Common myeloid progenitor, CD34-positive (primary cell): ENCODE results near the gene TGM1.

Experiments used
- CTCF ChIA-PET: fragments of 350-600 bp; sonication (Branson Sonifier 250); formaldehyde crosslinking; loops from one replicate; lab custom pipeline; 2021; ENCODE audit warnings: antibody characterized with exemption; lab: Charles Lee
- POLR2A ChIA-PET: fragments of 350-600 bp; sonication (Branson Sonifier 250); formaldehyde crosslinking; loops from one replicate; lab custom pipeline; 2021; ENCODE audit warnings: antibody characterized with exemption; lab: Charles Lee
- DNase-seq, 3 donors: peaks; one replicate each; pipeline versions ENCODE4 v3.0.0 to v3.0.0-alpha.2; 2013
- H3K27ac ChIP-seq, 2 experiments: 1 replicate in 1 of 2; 2 replicates in 1 of 2; pipeline ENCODE4 v1.7.0; 2013; ENCODE audit warnings: inconsistent platforms in 2 of 2, low read length in 2 of 2, mild to moderate bottlenecking in 2 of 2, low read depth in 1 of 2, moderate library complexity in 1 of 2; ENCODE audit not compliant: severe bottlenecking in 2 of 2, insufficient read depth in 1 of 2, poor library complexity in 1 of 2
- H3K27me3 ChIP-seq, 5 experiments: replicated peaks in 2 of 5; 1 replicate in 3 of 5; 2 replicates in 2 of 5; pipeline versions ENCODE4 v1.6.1 to v1.7.0; 2013; ENCODE audit warnings: low read length in 4 of 5, mild to moderate bottlenecking in 2 of 5, moderate library complexity in 2 of 5, inconsistent platforms in 1 of 5; ENCODE audit not compliant: insufficient read depth in 5 of 5, control insufficient read depth in 4 of 5
- H3K36me3 ChIP-seq, 4 experiments: 1 replicate in 2 of 4; 2 replicates in 2 of 4; pipeline versions ENCODE4 v1.6.1 to v1.7.0; 2013; ENCODE audit warnings: low read length in 3 of 4, control low read depth in 1 of 4, mild to moderate bottlenecking in 1 of 4; ENCODE audit not compliant: control insufficient read depth in 4 of 4, insufficient read depth in 4 of 4
- H3K4me1 ChIP-seq, 4 experiments: 1 replicate in 3 of 4; 2 replicates in 1 of 4; pipeline versions ENCODE4 v1.6.1 to v1.7.1; 2013; ENCODE audit warnings: low read length in 3 of 4, mild to moderate bottlenecking in 3 of 4, control low read depth in 1 of 4, inconsistent platforms in 1 of 4, moderate library complexity in 1 of 4; ENCODE audit not compliant: control insufficient read depth in 4 of 4, insufficient read depth in 4 of 4; ENCODE audit errors: control extremely low read depth in 1 of 4
- H3K4me3 ChIP-seq, 7 experiments: 1 replicate in 4 of 7; 2 replicates in 3 of 7; pipeline versions ENCODE4 v1.5.1 to v1.7.0; 2013; ENCODE audit warnings: mild to moderate bottlenecking in 7 of 7, low read length in 6 of 7, moderate library complexity in 6 of 7, inconsistent platforms in 2 of 7, low read depth in 2 of 7, control low read depth in 1 of 7; ENCODE audit not compliant: insufficient read depth in 4 of 7, control insufficient read depth in 1 of 7; ENCODE audit errors: extremely low read depth in 1 of 7
- H3K9me3 ChIP-seq, 5 experiments: 1 replicate in 4 of 5; 2 replicates in 1 of 5; pipeline versions ENCODE4 v1.6.1 to v1.7.1; 2013; ENCODE audit warnings: low read length in 4 of 5, mild to moderate bottlenecking in 2 of 5, inconsistent platforms in 1 of 5, low read depth in 1 of 5, moderate library complexity in 1 of 5; ENCODE audit not compliant: control insufficient read depth in 4 of 5, insufficient read depth in 2 of 5; ENCODE audit errors: control extremely low read depth in 1 of 5
- WGBS: methylation state at CpG from one replicate; pipeline ENCODE4 v1.1.5; 2013; ENCODE audit not compliant: insufficient coverage; 5-methylcytosine and 5-hydroxymethylcytosine counted together

TGM1 gene

DNA sequence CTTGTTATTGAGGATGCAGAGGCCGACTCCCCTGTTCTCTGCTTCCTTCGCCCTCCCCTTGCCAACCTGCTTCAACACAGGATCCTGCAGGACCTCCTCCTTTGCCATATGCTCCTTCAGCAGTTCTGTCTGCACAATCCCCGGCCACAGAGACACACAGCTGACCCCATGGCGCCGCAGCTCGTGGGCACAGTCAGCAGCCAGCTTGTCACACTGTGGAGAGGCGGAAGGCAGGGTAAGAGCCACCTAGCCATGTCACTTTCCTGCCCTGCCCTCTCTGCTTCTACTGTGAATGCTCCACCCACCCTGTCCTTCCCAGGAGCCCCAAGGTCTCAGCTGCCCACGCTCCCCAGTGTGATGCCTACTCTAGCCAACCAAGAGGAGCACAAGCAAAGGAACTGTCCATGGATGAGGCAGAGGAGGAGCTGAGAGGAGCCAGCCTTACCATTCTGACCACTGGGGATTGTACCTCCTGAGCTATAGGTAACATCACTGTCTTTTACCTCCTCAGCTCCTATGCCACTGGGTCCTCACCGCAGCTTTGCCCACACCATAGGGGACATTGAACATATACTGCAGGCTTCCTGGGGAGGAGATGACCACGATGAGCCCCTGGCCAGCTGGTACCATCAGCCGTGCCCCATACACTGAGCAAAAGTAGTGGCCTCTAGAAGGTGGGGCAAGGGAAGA lies 29.3 kb upstream of the TGM1 start:
- POLR2A ChIA-PET: no interaction called here
- 100% methylated on average over 6 of the region's 11 CpGs for WGBS

DNA sequence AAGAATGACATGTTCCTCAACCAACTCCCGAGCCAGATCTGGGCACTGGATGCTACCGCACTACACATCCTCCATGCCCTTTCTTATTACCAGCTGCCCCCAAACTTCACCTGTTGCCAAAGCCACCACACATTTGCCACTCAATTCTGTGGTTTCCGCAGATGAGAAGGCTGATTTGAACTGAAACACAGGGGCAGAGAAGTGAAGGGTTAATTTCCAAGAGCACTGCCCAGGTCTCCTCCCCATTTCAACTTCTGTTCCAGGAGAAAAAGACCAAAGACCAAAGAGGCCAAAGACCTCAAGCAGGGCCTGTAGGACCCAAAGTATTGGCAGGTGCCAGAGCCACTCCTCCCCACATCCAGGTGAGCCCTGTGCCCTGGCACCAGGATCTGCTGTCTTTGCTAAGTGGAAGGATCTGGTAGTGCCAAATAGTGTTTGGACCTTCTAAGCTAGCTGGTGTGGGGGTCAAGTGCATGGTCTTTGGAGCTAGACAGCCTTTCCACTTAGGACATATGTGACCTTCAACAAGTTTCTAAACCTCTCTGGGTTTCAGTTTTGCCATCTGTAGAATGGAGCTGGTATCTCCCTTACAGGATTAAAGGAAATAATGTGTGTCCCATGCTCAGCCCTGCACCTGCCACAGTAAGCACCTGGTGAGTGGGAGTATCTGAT lies 28.6 kb upstream of the TGM1 start:
- Histone ChIP-seq H3K4me1 (peaks cover 0 to 1% (median under 1%) of the 10 kb centered on the region in 4 experiments), H3K27ac (no peak overlapping the region), H3K36me3 (peaks cover 13 to 37% (median 22%) of the 10 kb centered on the region in 4 experiments), H3K4me3 (no peak overlapping the region), H3K9me3 (no peaks in the 10 kb centered on the region), H3K27me3 (no peaks in the 10 kb centered on the region)
- 100% methylated on average over 2 of the region's 3 CpGs for WGBS
- CTCF ChIA-PET: interaction anchor here (1.1 to 5.7 kb wide), 8 partner anchors 8 to 71 kb away, joined by 3 to 30 read pairs (median 12); partner anchors contain the start of genes CIDEB, LTB4R2 and TINF2
- DNase-seq: no peak
- POLR2A ChIA-PET: no interaction called here

More for the DNA sequence above, 29.3 kb upstream of the TGM1 start:
- no peaks in the 10 kb centered on the region for H3K9me3 ChIP-seq
- no peak overlapping the region for H3K27ac ChIP-seq
- DNase-seq: no peak
- H3K27me3 ChIP-seq: no peaks in the 10 kb centered on the region
- peaks cover 13 to 37% (median 22%) of the 10 kb centered on the region in 4 experiments for H3K36me3 ChIP-seq
- peaks cover 0 to 8% (median 5%) of the 10 kb centered on the region in 4 experiments for H3K4me1 ChIP-seq
- CTCF ChIA-PET: interaction anchor here (0.8 to 5.7 kb wide), 15 partner anchors 9 to 50 kb away, joined by 3 to 30 read pairs (median 5); partner anchors contain the start of genes CIDEB, RABGGTA and TINF2
- H3K4me3 ChIP-seq: no peak overlapping the region

DNA sequence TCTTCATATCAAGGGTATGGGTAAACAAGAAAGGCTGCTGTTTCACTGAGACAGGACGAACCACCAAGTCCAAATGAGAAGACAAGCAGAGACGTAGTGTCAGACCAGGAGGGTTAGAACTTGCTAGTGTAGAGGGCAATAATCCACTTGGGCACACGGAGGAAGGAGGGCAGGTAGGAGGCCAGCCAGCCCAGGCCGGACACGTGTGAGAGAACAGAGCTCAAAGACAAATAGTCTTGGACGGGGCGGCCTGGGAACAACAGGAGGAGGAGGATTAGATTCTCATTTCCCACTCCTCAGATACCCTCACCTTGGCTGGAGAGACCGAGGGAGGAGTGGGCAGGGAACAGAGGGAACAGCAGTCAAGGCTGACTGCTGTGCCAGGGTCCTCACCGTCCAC lies 27.8 kb upstream of the TGM1 start:
- Histone ChIP-seq H3K27ac (no peak overlapping the region), H3K36me3 (peaks cover 12 to 30% (median 17%) of the 10 kb centered on the region in 4 experiments), H3K9me3 (no peaks in the 10 kb centered on the region), H3K4me1 (no peaks in the 10 kb centered on the region), H3K4me3 (no peak overlapping the region), H3K27me3 (no peaks in the 10 kb centered on the region)
- ChIA-PET POLR2A (no interaction called here), CTCF (interaction anchor here (0.7 to 5.7 kb wide), 13 partner anchors 8 to 75 kb away, joined by 3 to 30 read pairs (median 4); partner anchors contain the start of genes CIDEB, DHRS1, LTB4R2 and MDP1)
- no peak for DNase-seq
- 94% methylated on average over 6 of the region's 9 CpGs for WGBS

DNA sequence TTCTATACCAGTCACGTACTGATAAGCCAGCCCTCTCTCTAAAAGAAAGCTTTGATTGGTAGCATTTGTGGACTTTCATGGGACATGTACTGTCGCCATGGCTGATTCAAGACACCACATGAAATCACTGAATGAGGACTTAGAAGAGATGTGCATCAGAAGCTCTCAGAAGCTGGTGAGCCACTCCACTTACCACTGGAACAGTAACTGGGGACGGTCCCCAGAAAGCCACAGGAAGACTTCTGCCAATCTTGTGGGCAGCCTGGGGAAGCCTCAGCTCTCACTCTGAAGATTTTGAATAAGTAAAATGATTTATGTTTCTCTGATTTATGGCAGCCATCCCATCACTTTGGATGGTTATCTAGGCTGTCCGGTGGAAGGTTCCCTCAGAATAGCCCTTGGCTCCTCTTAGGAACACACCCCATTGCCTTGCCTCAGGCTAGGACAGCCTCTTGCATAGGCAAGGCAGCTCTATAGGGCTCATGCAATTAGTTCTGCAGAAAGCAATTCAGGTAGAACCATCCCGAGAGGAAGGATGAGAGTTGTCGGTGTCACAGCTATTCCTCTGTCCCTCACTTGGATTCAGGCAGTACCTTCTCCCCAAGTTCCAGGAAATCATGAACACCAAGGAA lies 26.8 kb upstream of the TGM1 start:
- ChIA-PET POLR2A (no interaction called here), CTCF (interaction anchor here (0.8 to 5.7 kb wide), 13 partner anchors 9 to 96 kb away, joined by 3 to 30 read pairs (median 4); partner anchors contain the start of genes CIDEB, DHRS1, LTB4R2 and MDP1)
- H3K36me3 ChIP-seq: peaks cover 6 to 27% (median 14%) of the 10 kb centered on the region in 4 experiments
- no peak overlapping the region for H3K4me3 ChIP-seq
- WGBS: 62% methylated on average over 5 of the region's 6 CpGs
- no peaks in the 10 kb centered on the region for H3K9me3 ChIP-seq
- no peak overlapping the region for H3K27ac ChIP-seq
- peak in 2 of 3 donors; percentile 42 to 47 for DNase-seq
- no peaks in the 10 kb centered on the region for H3K4me1 ChIP-seq
- H3K27me3 ChIP-seq: no peaks in the 10 kb centered on the region

GRCh38 chr14:24286996-24287395 lies 24.0 kb upstream of the TGM1 start:
- Histone ChIP-seq H3K9me3 (no peaks in the 10 kb centered on the region), H3K4me1 (peaks cover 0 to 4% (median 0%) of the 10 kb centered on the region in 4 experiments), H3K36me3 (peaks cover 4 to 19% (median 10%) of the 10 kb centered on the region in 4 experiments), H3K27me3 (no peaks in the 10 kb centered on the region), H3K4me3 (no peak overlapping the region), H3K27ac (no peak overlapping the region)
- CTCF ChIA-PET: interaction anchor here (1.5 to 1.9 kb wide), 2 partner anchors 9 to 11 kb away, joined by 6 to 9 read pairs; no protein-coding TSS in a partner anchor
- POLR2A ChIA-PET: no interaction called here
- no peak for DNase-seq
- 94% methylated on average over 4 of the region's 5 CpGs for WGBS

GRCh38 chr14:24285351-24285750 lies 22.4 kb upstream of the TGM1 start:
- ChIA-PET CTCF (interaction anchor here (1.3 to 13.1 kb wide), 3 partner anchors 9 to 21 kb away, joined by 5 to 153 read pairs (median 119); partner anchors contain the start of genes CIDEB, DHRS1, LTB4R and LTB4R2), POLR2A (no interaction called here)
- Histone ChIP-seq H3K4me1 (peaks cover 0 to 17% (median 1%) of the 10 kb centered on the region in 4 experiments), H3K9me3 (no peaks in the 10 kb centered on the region), H3K4me3 (no peak overlapping the region), H3K36me3 (peaks cover 0 to 5% (median 3%) of the 10 kb centered on the region in 4 experiments), H3K27ac (no peak overlapping the region), H3K27me3 (no peaks in the 10 kb centered on the region)
- WGBS: 96% methylated on average over 4 of the region's 4 CpGs
- DNase-seq: no peak
